Natural killer cell treated with Interleukin-12 subunit alpha and Interleukin-12 subunit beta and Interleukin-15 and Interleukin-18, amount 100 ng/mL, for 72 hours (primary cell): Measurements from ENCODE around the gene PIK3CG. TPM values are rescaled to one million over a fixed set of nuclear protein-coding genes. Genes with fewer than 3 reads are reported as not detected.
"Not testable (repeated sequence)": the region's sequence is repeated elsewhere in the genome, so short reads cannot be mapped to it uniquely, and the experiment has no call there.

Experiments
- ATAC-seq, 2 donors: fragments of 150-1000 bp; cut with Tn5 transposase in 1 of 2; sonication (Bioruptor Pico), chemical (Tn5 transposase) in 1 of 2; 2 replicates each; pipeline ENCODE4 v1.10.0; 2021
- DNase-seq: peaks from one replicate; pipeline ENCODE4 v3.0.0; 2022; ENCODE audit warnings: low spot score
- H3K27ac Mint-ChIP-seq, 2 donors: 1 replicate in 1 of 2; 2 replicates in 1 of 2; pipeline ENCODE4 v1.8.0; 2022; ENCODE audit warnings: mixed read lengths in 2 of 2, mild to moderate bottlenecking in 1 of 2, moderate library complexity in 1 of 2
- H3K27me3 Mint-ChIP-seq, 2 donors: 1 replicate in 1 of 2; 2 replicates in 1 of 2; pipeline ENCODE4 v1.8.0; 2022; ENCODE audit warnings: mixed read lengths in 2 of 2
- H3K36me3 Mint-ChIP-seq: one replicate; pipeline ENCODE4 v1.8.0; 2022; ENCODE audit warnings: mixed read lengths
- H3K4me1 Mint-ChIP-seq, 2 donors: 1 replicate in 1 of 2; 2 replicates in 1 of 2; pipeline ENCODE4 v1.8.0; 2022; ENCODE audit warnings: low read depth in 2 of 2, mixed read lengths in 2 of 2, mild to moderate bottlenecking in 1 of 2
- H3K4me3 Mint-ChIP-seq: one replicate; pipeline ENCODE4 v1.8.0; 2022; ENCODE audit warnings: mixed read lengths
- H3K9me3 Mint-ChIP-seq: 2 replicates; pipeline ENCODE4 v1.8.0; 2022; ENCODE audit warnings: mixed read lengths
- total RNA-seq, 2 donors: library from RNA; stranded (reverse); gene quantifications; one replicate each; pipeline ENCODE4 v1.2.3, GENCODE V29; 2022

The PIK3CG gene
- total RNA-seq, 2 donors from 2014 or later, result 64.2 to 80.7 TPM

- no peaks in the 10 kb centered on the region for H3K27me3 Mint-ChIP-seq
- H3K4me3 Mint-ChIP-seq, result no peak overlapping the region
- no peaks in the 10 kb centered on the region for H3K9me3 Mint-ChIP-seq
- DNase-seq (no peak), ATAC-seq (no peak)
- peaks cover 31 to 34% of the 10 kb centered on the region in 2 donors for H3K4me1 Mint-ChIP-seq
- peak overlapping the region in 1 of 2 donors; percentile 54 for H3K27ac Mint-ChIP-seq
- H3K36me3 Mint-ChIP-seq, result peaks cover 78% of the 10 kb centered on the region
These were observed 22.3 kb downstream of the PIK3CG start for GRCh38 chr7:106887421-106887820.

GRCh38 chr7:106888204-106888603, 23.1 kb downstream of the PIK3CG start:
- no peak overlapping the region for H3K4me3 Mint-ChIP-seq
- H3K4me1 Mint-ChIP-seq, result peaks cover 32 to 42% of the 10 kb centered on the region in 2 donors
- H3K9me3 Mint-ChIP-seq, result no peaks in the 10 kb centered on the region
- H3K27ac Mint-ChIP-seq, result peak overlapping the region in 1 of 2 donors; percentile 52
- no peaks in the 10 kb centered on the region for H3K27me3 Mint-ChIP-seq
- H3K36me3 Mint-ChIP-seq, result peaks cover 74% of the 10 kb centered on the region
- no peak for ATAC-seq
- no peak for DNase-seq

GRCh38 chr7:106890952-106891351, 25.9 kb downstream of the PIK3CG start:
- H3K27ac Mint-ChIP-seq, result peak overlapping the region; percentile 78 to 91
- no peak for ATAC-seq

GRCh38 chr7:106891548-106892410, 26.7 kb downstream of the PIK3CG start:
- H3K36me3 Mint-ChIP-seq, result peaks cover 48% of the 10 kb centered on the region
- peak overlapping the region; percentile 78 to 91 for H3K27ac Mint-ChIP-seq
- DNase-seq (no peak), ATAC-seq (no peak)
- H3K4me1 Mint-ChIP-seq, result peaks cover 50 to 51% of the 10 kb centered on the region in 2 donors
- no peak overlapping the region for H3K4me3 Mint-ChIP-seq
- H3K27me3 Mint-ChIP-seq, result no peaks in the 10 kb centered on the region
- H3K9me3 Mint-ChIP-seq, result no peaks in the 10 kb centered on the region

More at GRCh38 chr7:106890952-106891351, 25.9 kb downstream of the PIK3CG start:
- peaks cover 42 to 45% of the 10 kb centered on the region in 2 donors for H3K4me1 Mint-ChIP-seq
- H3K27me3 Mint-ChIP-seq, result no peaks in the 10 kb centered on the region
- peaks cover 48% of the 10 kb centered on the region for H3K36me3 Mint-ChIP-seq
- no peaks in the 10 kb centered on the region for H3K9me3 Mint-ChIP-seq
- no peak for DNase-seq
- no peak overlapping the region for H3K4me3 Mint-ChIP-seq

- DNase-seq (no peak), ATAC-seq (peak; percentile 26 to 59)
- Mint-ChIP-seq H3K27me3 (no peaks in the 10 kb centered on the region), H3K4me3 (no peak overlapping the region), H3K36me3 (peaks cover 49% of the 10 kb centered on the region), H3K27ac (peak overlapping the region; percentile 44 to 82), H3K4me1 (peaks cover 59 to 60% of the 10 kb centered on the region in 2 donors), H3K9me3 (peaks cover 4% of the 10 kb centered on the region)
These were observed 28.5 kb downstream of the PIK3CG start for GRCh38 chr7:106893591-106893990.

GRCh38 chr7:106895246-106895864, 30.3 kb downstream of the PIK3CG start:
- no peaks in the 10 kb centered on the region for H3K27me3 Mint-ChIP-seq
- DNase-seq (peak; percentile 77), ATAC-seq (peak; percentile 87 to 89)
- peak overlapping the region; percentile 44 to 82 for H3K27ac Mint-ChIP-seq
- H3K36me3 Mint-ChIP-seq, result peaks cover 58% of the 10 kb centered on the region
- H3K9me3 Mint-ChIP-seq, result peaks cover 8% of the 10 kb centered on the region
- peak overlapping the region; percentile 11 for H3K4me3 Mint-ChIP-seq
- peaks cover 72 to 78% of the 10 kb centered on the region in 2 donors for H3K4me1 Mint-ChIP-seq

- no peak overlapping the region for H3K4me3 Mint-ChIP-seq
- peaks cover 57% of the 10 kb centered on the region for H3K36me3 Mint-ChIP-seq
- DNase-seq (no peak), ATAC-seq (no peak)
- peaks cover 8% of the 10 kb centered on the region for H3K9me3 Mint-ChIP-seq
- H3K27ac Mint-ChIP-seq, result peak overlapping the region; percentile 44 to 57
- peaks cover 74 to 79% of the 10 kb centered on the region in 2 donors for H3K4me1 Mint-ChIP-seq
- H3K27me3 Mint-ChIP-seq, result no peaks in the 10 kb centered on the region
These were observed 31.1 kb downstream of the PIK3CG start for GRCh38 chr7:106896231-106896630.

GRCh38 chr7:106897553-106897952, 32.5 kb downstream of the PIK3CG start:
- not testable (repeated sequence) for DNase-seq, H3K4me3 Mint-ChIP-seq, H3K9me3 Mint-ChIP-seq, ATAC-seq, H3K27me3 Mint-ChIP-seq
- Mint-ChIP-seq H3K27ac (peak overlapping the region in 1 of 2 donors; percentile 19), H3K36me3 (peaks cover 58% of the 10 kb centered on the region), H3K4me1 (peaks cover 74 to 79% of the 10 kb centered on the region in 2 donors)

GRCh38 chr7:106898967-106899366, 33.9 kb downstream of the PIK3CG start:
- H3K9me3 Mint-ChIP-seq, DNase-seq, ATAC-seq, H3K27me3 Mint-ChIP-seq: not testable (repeated sequence)
- H3K36me3 Mint-ChIP-seq, result peaks cover 55% of the 10 kb centered on the region
- H3K4me1 Mint-ChIP-seq, result peaks cover 64 to 67% of the 10 kb centered on the region in 2 donors
- peak overlapping the region; percentile 22 to 61 for H3K27ac Mint-ChIP-seq
- peak overlapping the region; percentile 21 for H3K4me3 Mint-ChIP-seq

- peak; percentile 48 to 67 for ATAC-seq
- H3K4me1 Mint-ChIP-seq, result peaks cover 50% of the 10 kb centered on the region in 2 donors
- peak overlapping the region; percentile 61 to 72 for H3K27ac Mint-ChIP-seq
- no peaks in the 10 kb centered on the region for H3K27me3 Mint-ChIP-seq
- H3K4me3 Mint-ChIP-seq, result peak overlapping the region; percentile 52
- DNase-seq, result no peak
- peaks cover 64% of the 10 kb centered on the region for H3K36me3 Mint-ChIP-seq
- H3K9me3 Mint-ChIP-seq, result peaks cover 8% of the 10 kb centered on the region
These were observed 36.9 kb downstream of the PIK3CG start for GRCh38 chr7:106901828-106902441.

- H3K36me3 Mint-ChIP-seq, result peaks cover 28% of the 10 kb centered on the region
- no peaks in the 10 kb centered on the region for H3K9me3 Mint-ChIP-seq
- ATAC-seq (no peak), DNase-seq (no peak)
- H3K4me1 Mint-ChIP-seq, result peaks cover 19% of the 10 kb centered on the region in 2 donors
- H3K27me3 Mint-ChIP-seq, result no peaks in the 10 kb centered on the region
- H3K27ac Mint-ChIP-seq, result peak overlapping the region in 1 of 2 donors; percentile 9
- H3K4me3 Mint-ChIP-seq, result no peak overlapping the region
These were observed 40.7 kb downstream of the PIK3CG start for GRCh38 chr7:106905734-106906133.

GRCh38 chr7:106911959-106912358, 46.9 kb downstream of the PIK3CG start:
- Mint-ChIP-seq H3K4me3 (no peak overlapping the region), H3K27me3 (no peaks in the 10 kb centered on the region), H3K27ac (no peak overlapping the region), H3K36me3 (peaks cover 10% of the 10 kb centered on the region), H3K9me3 (no peaks in the 10 kb centered on the region), H3K4me1 (peaks cover 3 to 11% of the 10 kb centered on the region in 2 donors)
- DNase-seq, result no peak
- no peak for ATAC-seq

- Mint-ChIP-seq H3K4me1 (peaks cover 3 to 11% of the 10 kb centered on the region in 2 donors), H3K4me3 (no peak overlapping the region)
These were observed 49.0 kb downstream of the PIK3CG start for GRCh38 chr7:106914018-106914607.

More at GRCh38 chr7:106914018-106914607, 49.0 kb downstream of the PIK3CG start:
- peaks cover 10% of the 10 kb centered on the region for H3K36me3 Mint-ChIP-seq
- H3K27ac Mint-ChIP-seq, result no peak overlapping the region
- ATAC-seq (no peak), DNase-seq (no peak)
- no peaks in the 10 kb centered on the region for H3K9me3 Mint-ChIP-seq
- no peaks in the 10 kb centered on the region for H3K27me3 Mint-ChIP-seq
